Ishikawa (cell line): Measurements from ENCODE around the gene AKR1C8.

ENCODE experiments used
- EGR1 ChIP-seq: IDR thresholded peaks from 2 replicates; pipeline ENCODE4 v1.6.1; 2012
- EP300 ChIP-seq: IDR thresholded peaks from 2 replicates; pipeline ENCODE4 v1.6.1; 2012; ENCODE audit warnings: borderline replicate concordance
- FOXM1 ChIP-seq: IDR thresholded peaks from 2 replicates; pipeline ENCODE4 v1.6.1; 2012; ENCODE audit warnings: low read depth, borderline replicate concordance
- MAX ChIP-seq: IDR thresholded peaks from 2 replicates; pipeline ENCODE4 v1.6.1; 2012
- NFIC ChIP-seq: IDR thresholded peaks from 2 replicates; pipeline ENCODE4 v1.6.1; 2012
- RAD21 ChIP-seq: IDR thresholded peaks from 2 replicates; pipeline ENCODE4 v1.6.1; 2012; ENCODE audit warnings: low read depth
- REST ChIP-seq: IDR thresholded peaks from 2 replicates; pipeline ENCODE4 v1.6.1; 2012; ENCODE audit warnings: low read depth, mild to moderate bottlenecking
- TAF1 ChIP-seq: IDR thresholded peaks from 2 replicates; pipeline ENCODE4 v1.6.1; 2012; ENCODE audit warnings: low read depth, mild to moderate bottlenecking
- TCF12 ChIP-seq: IDR thresholded peaks from 2 replicates; pipeline ENCODE4 v1.6.1; 2012; ENCODE audit warnings: low read depth
- TEAD4 ChIP-seq: IDR thresholded peaks from 2 replicates; pipeline ENCODE4 v1.6.1; 2012
- USF1 ChIP-seq: IDR thresholded peaks from 2 replicates; pipeline ENCODE4 v1.6.1; 2012
- ZBTB7A ChIP-seq: IDR thresholded peaks from 2 replicates; pipeline ENCODE4 v1.6.1; 2012; ENCODE audit warnings: low read depth

- no peak for TF ChIP-seq REST
- TF ChIP-seq RAD21, result no peak
- no peak for TF ChIP-seq FOXM1
- no peak for TF ChIP-seq EP300
- TF ChIP-seq MAX, result no peak
- TF ChIP-seq NFIC, result no peak
- TF ChIP-seq TEAD4, result no peak
- no peak for TF ChIP-seq ZBTB7A
- TF ChIP-seq TCF12, result no peak
- no peak for TF ChIP-seq EGR1
- no peak for TF ChIP-seq TAF1
- TF ChIP-seq USF1, result no peak
Observed at GRCh38 chr10:5155951-5156350, 29.0 kb downstream of the AKR1C8 start.
